Activated CD8-positive, alpha-beta memory T cell treated with anti-CD3 and anti-CD28 coated beads for 4 hours (primary cell): ENCODE measurements around the gene MGRN1.

Experiments
- DNase-seq, 2 donors: peaks; one replicate each; pipeline ENCODE4 v3.0.0-alpha.2; 2020; ENCODE audit warnings: low read depth in 2 of 2

Gene MGRN1

DNA sequence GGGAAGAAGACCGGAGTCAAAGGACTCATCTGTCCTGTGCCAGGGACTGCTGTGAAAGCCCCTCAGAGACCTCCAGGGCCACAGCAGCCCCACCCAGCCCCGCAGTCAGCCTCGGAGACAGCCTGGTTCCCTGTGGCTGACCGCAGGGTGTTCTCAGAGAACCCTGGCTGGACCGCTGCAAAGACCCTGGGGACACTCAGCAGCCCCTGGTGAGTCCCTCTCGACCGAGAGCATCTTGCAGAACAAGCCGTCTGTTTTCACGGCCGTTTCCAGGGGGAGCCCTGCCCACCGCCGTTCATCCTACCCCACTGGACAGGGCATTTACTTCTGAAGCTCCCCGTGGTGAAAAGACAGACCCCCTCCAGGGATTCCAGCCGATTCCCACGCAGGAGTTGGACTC is 20.2 kb upstream of the MGRN1 start:
- DNase-seq, result no peak

DNA sequence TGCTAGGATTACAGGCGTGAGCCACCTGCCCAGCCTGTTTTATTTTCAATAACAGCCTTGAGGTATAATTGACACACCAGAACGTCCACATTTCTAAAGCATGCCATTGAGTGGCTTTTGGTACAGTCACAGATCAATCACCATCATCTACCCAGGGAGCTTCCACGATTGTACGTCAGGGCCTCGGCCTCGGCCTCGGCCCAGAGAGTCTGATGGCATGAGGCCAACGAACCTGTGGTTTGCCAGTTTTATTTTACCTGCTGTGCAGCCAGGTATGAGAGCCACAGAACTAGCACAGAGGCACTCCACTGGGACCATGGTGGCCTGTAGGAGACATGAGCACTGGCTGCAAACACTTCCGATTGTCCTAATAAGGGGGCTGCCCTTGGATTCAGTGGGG is 18.3 kb upstream of the MGRN1 start:
- DNase-seq, result no peak

DNA sequence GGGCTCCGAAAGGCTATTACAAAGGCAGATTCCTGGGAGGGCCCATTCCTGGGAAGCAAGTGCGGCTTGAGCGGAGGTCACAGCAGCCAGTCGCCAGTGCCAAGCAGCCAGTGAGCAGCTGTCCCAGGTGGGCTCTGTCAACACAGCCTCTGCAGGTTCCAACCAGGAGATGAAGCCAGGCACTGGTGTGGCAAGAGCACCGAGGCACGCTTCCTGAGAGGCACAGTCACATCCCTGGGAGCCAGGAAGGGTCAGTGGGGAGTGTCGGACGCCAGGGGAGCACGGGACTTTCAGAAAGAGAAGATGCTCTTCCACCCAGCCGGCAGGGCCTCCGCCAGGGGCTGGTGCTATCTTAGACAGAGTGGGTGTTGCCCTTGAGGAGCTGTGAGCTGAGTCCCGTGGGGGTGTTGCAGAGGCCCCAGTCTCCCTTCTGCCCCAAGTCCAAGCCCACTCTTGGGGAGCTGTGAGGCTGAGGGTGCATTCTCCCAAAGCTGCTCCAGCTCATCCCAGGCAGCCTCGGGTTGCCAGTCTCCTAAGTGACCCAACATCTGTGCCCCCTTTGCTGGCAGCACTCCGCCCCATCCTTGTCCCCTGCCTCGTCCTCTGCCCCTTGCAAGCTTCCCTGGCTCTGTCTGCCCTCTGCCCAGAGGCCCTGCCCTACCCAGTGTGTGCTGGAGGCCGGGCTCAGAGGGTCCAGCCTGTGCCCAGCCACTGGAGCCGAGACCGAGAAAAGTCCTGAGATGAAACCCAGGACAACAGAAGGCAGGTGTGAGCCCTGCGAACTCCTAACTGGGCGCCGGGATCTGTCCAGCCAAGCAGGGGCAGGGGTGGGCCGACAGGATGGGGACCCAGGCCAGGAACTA is 16.6 kb upstream of the MGRN1 start:
- DNase-seq, result no peak

DNA sequence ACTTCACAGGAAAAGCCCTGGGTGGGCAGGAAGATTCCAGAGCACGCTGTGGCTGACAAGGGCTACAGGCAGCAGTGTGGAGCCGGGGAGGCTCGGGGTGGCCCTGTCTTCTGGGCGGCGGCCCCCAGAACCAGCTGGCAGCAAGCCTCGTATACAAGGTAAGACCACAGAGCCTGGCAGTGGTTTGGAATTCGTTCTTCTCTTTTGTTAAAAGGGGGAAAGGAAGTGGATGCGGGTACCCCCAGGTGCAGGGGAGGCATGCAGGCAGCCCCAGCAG is 16.0 kb upstream of the MGRN1 start:
- no peak for DNase-seq

DNA sequence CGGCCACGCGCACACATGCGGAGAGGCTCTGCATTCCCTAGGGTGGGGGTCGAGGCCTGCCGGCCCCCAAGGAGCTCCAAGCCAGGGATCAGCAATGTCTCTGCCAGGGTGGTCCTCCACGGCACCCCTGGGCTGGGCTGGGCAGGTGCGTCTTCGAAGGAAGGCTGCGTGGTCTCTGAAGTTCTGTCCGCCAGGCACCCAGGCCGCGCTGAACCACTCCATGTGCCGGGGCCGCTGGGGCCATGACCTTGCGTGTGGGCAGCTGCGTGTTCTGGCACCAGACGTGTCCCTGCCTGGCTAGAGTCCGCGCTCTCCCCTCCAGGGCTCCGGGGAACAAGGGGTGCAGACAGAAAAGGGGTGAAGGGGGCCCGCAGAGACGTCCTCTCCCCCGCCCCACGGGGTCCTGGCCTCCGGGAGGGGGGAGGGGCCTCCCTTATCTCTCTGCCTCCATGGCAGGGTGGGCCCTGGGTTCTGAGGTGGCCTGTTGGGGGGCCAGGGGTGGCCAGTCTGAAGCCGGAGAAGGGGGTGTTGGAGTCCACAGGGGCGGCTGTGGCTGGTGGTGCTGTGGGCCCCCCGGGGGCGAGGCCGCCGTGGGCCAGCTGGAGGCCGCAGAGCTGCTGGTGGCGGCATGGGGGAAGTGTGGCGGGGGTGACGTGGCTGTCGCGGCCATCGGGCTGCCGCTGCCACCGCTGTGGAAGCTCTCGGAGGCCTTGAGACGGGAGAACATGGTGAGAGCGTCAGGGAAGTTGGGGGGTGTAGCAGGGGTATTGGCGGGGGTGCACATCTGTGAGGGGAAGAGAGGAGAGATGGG is 15.2 kb upstream of the MGRN1 start:
- no peak for DNase-seq

DNA sequence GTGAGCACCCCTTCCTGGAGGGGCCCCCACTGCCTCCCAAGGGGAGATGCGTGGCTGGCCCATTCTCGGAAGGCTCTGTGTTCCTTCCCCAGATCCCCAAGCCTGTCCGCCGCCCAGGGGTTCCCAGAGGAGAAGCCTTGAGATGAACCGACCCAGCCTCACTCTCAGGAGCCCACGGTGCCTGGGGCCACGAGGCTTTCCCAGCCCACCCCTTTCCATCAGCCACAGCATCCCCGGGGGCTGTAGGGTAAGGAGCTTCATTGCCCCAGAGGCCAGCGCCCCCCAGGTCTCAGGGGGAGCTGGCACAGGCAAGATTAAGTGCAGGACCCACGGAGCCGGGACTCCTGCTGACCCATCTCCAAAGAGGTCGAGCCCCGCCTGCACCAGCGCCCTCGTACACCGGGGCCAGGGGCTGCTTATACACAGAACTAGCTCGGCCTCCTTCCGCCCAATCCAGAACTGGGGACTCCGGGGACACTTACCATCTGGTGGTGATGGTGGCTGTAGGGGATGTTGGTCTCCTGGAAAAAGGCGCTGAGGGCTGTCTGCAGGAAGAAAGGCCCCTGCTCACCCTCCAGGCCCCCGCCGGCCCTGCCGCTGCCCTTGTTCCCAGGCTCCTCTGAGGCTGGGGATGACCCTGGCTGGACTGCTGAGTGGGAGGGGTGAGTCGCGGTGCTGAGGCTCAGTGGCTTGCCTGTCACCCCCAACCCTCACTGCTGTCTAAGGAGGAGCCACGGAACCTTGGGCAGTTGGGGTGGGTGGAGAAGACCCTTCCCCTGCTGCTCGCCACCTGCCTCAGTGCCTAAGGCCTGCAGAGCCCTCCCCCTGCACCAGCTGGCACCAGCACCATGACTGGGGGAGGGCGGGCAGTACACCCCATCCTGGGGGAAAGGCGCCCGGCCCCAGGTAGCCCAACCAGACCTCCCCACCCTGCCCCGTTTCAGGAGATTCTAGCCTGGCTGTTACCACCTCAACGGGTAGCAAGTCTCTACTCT is 14.3 kb upstream of the MGRN1 start:
- no peak for DNase-seq

DNA sequence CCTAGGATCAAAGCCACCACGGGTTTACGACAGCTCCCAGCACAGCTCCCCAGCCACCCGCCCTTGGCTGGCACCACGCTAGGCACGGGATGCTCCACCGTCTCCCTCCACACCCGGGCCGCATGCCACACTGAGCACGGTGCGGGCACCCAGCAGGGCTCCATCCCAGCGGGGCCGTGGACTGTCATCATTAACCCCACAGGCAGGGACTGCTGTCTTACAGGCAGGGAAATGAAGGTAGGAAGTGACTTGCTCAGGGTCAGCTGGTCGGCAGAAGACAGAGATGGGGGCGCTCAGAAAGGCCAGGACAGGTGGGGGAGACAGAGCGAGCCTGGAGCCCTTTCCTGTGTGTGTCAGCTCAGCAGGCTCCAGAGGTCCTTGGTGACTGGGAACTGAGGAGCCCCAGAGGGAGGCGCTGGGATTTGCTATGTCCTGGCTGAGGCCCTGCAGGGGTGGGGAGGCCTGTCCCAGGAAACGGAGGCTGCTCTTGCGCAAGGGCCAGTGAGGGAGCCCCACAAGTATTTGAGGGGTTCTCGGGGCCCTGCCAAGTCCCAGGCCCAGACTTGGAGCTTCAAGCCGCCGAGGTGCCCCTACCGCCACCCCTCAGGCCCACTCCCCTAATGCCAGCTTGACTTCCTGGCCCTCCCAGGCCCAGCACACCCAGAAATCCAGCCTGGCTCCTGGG is 13.1 kb upstream of the MGRN1 start:
- DNase-seq, result no peak

DNA sequence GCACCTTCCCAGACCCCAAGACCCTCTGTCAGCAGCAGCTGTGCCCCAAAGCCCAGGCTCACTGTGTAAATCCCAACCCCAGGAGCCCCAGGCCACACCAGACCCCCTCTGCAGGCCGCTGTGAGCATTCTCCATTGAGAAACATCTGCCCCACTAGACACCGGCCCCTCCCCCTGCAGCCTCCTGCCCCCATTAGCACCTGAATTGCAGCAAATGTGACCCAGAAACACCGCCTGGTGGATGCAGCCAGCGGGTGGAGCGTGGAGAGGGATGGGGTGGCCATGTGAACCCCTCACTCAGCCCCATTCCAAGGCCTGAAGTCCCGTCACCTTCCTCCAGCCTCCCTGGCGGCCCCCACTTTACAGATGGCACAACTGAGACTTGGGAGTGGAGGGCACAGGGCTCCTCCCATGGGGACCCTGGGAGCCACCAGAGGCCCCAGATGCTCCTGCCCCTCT is 12.1 kb upstream of the MGRN1 start:
- no peak for DNase-seq

DNA sequence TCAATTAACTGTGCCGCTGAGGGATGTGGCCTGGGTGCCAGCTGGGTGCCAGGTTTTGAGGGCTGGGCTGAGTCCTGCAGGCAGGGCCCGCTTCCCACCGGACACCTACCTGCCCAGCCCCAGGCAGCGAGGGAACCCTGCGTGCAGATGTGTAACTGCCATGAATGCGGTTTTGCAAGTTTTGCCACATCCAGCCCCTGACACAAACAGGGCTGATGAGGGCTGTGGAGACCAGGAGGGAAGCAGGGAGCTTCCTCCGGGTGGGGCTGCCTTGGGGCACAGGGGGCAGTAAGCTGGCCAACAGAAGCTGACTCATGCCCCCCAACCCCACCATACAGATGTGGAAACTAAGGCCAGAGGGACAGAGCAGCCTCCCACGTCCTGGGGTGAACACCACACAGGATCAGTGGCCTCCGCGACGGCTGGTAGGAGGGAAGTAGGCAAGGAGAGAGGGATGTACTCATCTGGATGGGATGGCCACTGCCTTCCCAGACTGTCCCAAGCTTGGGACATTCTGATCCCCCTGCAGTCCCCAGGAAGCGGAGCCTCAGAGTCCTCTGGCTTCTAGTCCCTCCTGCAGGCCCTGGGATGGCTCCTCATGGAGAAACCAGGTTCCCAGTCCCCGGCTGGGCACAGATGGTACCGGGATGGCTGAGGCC is 11.5 kb upstream of the MGRN1 start:
- DNase-seq, result no peak

DNA sequence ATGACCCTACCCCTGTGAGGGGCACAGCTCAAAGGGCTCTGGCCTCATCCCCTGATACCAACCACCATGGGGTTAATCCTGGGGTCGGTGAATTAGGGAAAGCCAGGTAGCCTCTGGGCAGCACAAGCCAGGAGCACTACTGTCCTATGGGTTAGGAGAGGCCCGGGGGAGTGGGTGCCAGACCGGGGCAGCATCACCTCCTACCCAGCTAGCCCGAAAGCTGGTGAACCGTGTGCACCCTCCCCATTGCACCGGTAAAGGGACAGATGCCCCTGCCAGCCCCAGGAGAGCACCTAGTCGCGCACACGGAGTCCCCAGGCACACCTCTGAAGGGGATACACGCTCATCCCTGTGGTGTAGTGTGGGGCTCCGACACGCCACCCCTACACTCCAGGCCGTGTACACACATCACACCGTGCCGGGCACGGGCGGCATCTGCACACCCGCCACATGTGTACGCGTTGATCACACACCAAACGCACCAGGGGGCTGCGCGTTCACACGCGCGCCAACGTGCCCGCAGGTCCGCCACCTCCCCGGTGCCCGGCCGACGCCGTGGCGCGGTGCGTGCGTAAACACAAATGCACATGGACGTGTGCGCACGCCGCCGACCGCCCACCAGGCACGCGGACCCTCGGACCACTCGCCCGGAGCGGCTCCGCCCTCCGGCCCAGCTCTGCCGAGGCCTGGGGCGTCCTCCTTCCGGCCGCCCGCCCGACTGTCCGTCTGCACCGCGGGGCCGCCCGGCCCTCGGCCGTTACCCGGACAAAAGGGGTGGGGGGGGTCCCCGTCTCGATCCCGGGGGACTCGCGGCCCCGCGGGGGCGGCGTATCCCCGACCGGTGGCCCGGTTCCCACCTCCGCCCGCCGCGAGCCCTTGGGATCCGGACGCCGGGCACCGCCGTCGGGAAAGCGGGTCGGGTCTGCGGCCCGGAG is 10.7 kb upstream of the MGRN1 start:
- DNase-seq, result no peak

DNA sequence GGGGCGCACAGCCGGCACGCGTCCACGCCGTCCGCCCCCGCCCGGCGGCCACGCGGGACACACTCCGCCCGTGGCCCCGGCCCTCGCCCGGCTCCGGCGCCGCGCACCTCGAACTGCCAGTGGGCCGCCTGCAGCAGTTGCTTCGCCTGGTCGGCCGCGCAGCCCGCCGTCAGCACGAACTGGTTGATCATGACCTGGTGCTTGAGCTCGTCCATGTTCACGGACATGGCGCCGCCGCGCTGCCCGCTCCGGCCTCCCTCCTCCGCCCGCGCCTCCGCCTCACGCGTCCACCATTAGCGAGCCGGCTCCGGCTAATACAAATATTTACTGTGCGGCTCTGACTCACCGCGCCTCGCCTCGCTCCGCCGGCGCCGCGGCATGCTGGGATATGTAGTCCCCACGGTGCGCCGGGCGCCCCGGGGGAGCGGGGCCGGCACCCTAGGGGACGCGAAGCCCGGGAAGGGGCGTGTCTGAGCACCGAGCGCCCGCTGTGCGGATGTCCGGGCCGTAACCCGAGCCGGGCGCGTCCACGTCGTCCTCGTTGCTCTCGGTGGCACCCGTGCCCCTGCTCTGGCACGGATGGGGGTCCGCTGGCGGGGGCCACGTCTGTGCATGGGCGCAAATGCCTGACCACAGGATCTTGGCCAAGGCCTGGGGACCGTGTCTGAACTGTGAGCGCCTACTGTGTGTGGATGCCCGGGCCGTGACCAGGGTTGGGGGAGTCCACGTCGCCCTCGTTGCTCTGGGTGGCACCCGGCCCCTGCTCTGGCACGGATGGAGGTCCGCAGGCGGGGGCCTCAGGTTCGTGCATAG is 9.8 kb upstream of the MGRN1 start, which contains the start of gene UBALD1:
Gene UBALD1 (minus strand): TSS at position 318 of the 813 bp plus-strand sequence. CDS start 91 bp downstream, at position 227.
- DNase-seq, result peak; percentile 59 to 62

DNA sequence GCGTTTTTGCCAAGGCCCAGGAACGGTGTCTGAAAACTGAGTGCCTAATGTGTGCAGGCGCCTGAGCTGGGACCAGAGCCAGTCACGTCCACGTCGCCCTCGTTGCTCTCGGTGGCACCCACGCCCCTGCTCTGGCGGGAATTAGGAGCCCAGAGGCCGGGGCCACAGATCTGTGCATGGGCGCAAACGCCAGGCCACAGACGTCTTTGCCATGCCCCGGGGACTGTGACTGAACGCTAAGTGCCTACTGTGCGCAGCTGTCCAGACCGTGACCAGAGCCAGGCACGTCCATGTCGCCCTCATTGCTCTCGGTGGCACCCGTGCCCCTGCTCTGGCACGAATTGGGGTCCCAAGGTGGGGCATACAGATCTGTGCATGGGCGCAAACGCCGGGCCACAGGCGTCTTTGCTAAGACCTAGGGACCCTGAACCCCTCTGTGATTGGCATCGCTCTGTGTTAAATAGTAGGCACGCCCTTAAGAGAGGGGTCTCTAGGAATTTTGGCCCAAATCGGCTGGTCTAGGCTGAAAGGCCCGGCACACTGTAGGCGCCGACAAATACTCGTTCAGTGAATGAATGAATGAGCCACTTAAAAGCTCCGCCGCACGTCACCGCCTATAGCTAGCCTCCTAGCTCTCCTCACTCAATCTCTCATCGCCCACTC is 9.1 kb upstream of the MGRN1 start:
- no peak for DNase-seq

DNA sequence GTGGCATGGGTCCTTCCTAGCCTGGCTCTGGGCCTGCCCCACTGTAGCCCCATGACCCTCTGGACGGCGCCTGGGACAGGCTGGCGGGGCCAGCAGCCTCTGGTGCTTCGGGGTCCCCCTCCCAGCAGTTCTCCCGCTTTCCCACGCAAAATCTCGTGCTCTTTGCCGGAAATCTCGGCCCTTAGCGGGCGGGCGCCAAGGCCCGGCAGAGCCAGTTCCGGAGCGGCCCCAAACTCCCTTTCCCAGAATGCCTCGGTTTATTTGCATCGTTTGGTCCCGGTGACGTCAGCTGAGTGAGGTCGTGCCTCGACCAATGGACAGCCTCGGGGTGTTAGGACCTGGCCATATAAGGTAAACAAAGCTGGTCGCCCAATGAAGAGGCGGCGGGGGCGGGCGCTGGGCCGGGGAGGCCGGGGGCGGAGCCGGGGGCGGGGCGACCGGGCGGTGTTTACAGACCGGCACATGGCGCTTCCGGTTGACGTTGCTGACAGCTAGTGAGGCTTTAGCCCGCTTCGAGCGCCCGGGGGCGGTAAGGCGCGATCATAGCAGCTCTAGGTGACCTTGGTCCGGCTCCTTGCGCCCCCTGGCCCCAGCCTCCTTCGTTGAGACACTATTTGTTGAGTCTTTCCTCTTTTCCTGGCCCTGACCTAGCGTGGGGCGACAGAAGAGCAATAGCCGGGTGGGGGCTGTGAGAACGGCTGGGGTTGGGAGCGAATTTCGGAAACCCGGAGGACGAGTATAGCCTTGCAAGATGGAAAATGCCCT is 8.4 kb upstream of the MGRN1 start:
- peak; percentile 95 to 99 for DNase-seq

DNA sequence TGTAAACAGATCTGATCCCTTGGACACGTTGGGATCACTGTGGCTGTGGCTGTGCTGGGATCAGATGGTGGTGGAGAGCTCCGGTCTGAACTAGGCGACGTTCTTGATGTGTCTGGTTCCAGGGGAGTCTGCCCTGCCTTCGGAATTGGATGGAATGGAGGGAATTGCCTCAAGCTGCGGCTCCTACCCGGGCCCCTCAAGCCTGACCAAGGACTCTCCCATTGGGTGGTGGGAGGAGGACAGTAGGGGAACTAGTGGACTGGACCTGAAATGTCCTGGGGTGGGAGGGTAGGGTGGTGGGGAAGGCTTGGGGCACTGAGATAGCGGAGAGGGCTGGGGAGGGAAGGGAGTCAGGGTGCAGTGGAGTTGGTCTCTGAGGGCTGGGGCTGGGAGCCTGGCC is 6.7 kb upstream of the MGRN1 start:
- DNase-seq, result no peak

DNA sequence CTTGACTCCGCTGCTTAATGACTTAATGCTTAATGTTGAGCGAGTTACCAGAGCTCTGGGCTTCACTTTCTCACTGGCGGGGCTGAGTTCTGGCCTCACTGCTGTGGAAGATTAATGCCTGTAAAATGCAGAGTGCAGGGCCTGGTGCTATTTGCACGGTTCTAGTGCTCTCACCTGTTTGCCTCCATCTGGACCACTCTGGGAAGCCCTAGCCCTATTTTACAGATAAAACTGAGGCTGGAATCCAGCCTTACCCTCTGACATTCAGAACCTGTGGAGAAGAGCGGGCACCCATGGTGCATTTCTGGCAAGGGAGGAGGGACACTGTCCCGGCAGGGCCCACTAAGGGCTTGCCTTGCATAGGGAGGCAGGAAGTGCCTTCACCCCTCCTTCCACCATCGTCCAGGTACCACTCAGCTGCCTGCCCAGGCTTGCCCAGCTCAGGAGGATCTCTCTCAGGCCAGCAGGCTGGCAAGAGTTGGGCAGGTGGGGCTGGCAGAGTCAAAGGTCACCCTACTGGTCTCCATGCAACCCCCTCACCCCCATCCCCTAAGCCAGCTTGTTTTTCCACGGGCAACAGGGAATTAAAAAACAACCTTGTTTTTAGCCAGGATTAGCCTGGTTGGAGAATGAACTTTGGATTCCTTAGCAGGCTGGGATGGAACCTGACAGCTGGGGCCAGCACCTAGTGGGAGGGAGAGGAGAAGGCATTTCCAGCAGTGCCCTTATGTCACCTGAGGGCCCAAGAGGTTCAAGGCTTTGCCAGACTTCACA is 5.8 kb upstream of the MGRN1 start:
- no peak for DNase-seq

DNA sequence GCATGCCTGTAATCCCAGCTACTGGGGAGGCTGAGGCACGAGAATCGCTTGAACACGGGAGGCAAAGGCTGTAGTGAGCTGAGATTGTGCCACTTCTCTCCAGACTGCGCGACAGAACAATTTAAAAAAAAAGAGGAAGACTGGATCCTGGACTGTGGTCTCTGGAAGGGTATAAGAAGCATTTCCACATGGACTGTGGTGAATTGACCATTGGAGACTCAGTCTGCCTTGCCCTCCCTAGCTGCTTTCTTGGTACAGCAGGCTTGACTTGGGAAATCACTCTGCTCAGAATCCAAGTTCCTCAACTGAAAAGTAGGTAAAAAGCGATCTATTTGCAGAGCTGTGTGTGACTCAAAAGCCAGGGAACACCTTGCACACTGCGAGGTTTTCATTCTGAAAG is 1.0 kb upstream of the MGRN1 start:
- no peak for DNase-seq
